Mucosa of rectum (tissue), 2 donors: ENCODE results near the gene VAV2.

Experiments
- H3K27ac ChIP-seq, 2 donors: one replicate each; pipeline ENCODE4 v1.7.0; 2013; ENCODE audit warnings: inconsistent platforms in 2 of 2, low read depth in 2 of 2, low read length in 2 of 2
- H3K27me3 ChIP-seq, 2 donors: one replicate each; pipeline ENCODE4 v1.7.0; 2013; ENCODE audit warnings: low read length in 2 of 2; ENCODE audit not compliant: control insufficient read depth in 2 of 2, insufficient read depth in 2 of 2
- H3K36me3 ChIP-seq, 2 donors: one replicate each; pipeline ENCODE4 v1.7.0; 2013; ENCODE audit warnings: low read length in 2 of 2; ENCODE audit not compliant: control insufficient read depth in 2 of 2, insufficient read depth in 2 of 2
- H3K4me1 ChIP-seq, 2 donors: one replicate each; pipeline ENCODE4 v1.7.0; 2013; ENCODE audit warnings: low read length in 2 of 2, mild to moderate bottlenecking in 1 of 2; ENCODE audit not compliant: control insufficient read depth in 2 of 2, insufficient read depth in 2 of 2
- H3K4me3 ChIP-seq, 2 donors: one replicate each; pipeline ENCODE4 v1.7.0; 2013; ENCODE audit warnings: low read length in 2 of 2
- H3K9ac ChIP-seq, 2 donors: one replicate each; pipeline ENCODE4 v1.7.0; 2013; ENCODE audit warnings: low read length in 2 of 2, low read depth in 1 of 2, mild to moderate bottlenecking in 1 of 2
- H3K9me3 ChIP-seq, 2 donors: one replicate each; pipeline ENCODE4 v1.7.0; 2013; ENCODE audit warnings: low read length in 2 of 2; ENCODE audit not compliant: control insufficient read depth in 2 of 2
- donor health status: healthy.
- donor health status: Normal muscosa, but diverticular disease.

VAV2 gene

DNA sequence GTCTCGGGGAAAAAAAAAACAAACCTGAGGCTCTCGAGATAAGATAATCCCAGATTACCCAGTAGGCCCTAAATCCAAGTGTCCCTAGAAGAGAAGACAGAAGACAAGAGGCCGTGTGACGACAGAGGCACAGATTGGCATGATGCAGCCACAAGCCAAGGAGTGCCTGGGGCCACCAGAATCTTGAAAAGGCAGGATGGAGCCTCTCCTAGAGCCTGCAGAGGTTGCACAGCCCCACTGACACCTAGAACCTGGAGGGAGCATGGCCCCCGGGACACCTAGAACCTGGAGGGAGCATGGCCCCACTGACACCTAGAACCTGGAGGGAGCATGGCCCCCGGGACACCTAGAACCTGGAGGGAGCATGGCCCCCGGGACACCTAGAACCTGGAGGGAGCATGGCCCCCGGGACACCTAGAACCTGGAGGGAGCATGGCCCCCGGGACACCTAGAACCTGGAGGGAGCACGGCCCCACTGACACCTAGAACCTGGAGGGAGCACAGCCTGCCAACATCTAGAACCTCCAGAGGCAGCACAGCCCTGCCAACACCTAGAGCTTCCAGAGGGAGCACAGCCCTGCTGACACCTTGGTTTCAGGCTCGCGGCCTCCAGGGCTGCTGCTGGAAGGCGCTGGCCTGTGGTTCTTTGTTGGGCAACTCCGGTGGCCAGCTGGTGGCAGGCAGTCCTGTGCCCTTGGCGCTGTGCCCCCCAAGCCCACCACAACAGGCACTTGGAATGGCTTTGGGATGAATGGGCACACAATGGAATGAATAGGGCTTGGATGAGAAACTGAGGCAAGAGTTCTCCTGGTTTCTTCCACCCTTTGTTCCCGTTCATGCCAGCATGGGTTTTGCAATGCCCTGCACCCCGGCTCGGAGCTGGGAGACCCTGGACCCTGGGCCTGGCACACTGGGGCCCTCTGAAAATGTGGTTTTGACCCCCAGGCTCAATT lies 39.2 kb downstream of the VAV2 start:
- Histone ChIP-seq H3K27ac (no peak overlapping the region), H3K4me1 (peaks cover 2 to 23% of the 10 kb centered on the region in 2 donors), H3K9ac (no peak overlapping the region)

DNA sequence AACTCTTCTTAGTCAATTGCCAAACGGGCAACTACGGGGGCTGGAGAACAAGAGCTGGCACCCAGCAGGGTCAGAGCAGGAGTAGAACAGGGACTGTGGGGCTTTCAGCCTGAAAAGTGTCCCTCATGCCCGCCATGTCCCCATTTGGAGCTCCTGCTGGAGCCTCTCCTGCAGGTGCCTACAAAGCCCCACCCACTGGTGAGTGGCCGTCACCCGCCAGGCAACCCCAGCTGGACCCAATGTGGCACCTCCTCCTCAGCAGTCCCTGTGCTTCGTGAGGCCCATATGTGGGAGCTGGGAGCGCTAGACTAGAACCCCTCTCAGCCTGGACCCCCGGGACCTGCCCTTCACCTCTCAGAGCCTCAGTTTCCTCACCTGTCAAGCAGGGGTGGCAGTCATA lies 40.9 kb downstream of the VAV2 start:
- Histone ChIP-seq H3K36me3 (no peaks in the 10 kb centered on the region), H3K4me3 (no peak overlapping the region), H3K4me1 (peaks cover 2 to 14% of the 10 kb centered on the region in 2 donors), H3K27me3 (no peaks in the 10 kb centered on the region), H3K27ac (no peak overlapping the region), H3K9ac (no peak overlapping the region), H3K9me3 (no peaks in the 10 kb centered on the region)

More for the DNA sequence above, 39.2 kb downstream of the VAV2 start:
- Histone ChIP-seq H3K27me3 (no peaks in the 10 kb centered on the region), H3K36me3 (no peaks in the 10 kb centered on the region), H3K4me3 (no peak overlapping the region), H3K9me3 (no peaks in the 10 kb centered on the region)

DNA sequence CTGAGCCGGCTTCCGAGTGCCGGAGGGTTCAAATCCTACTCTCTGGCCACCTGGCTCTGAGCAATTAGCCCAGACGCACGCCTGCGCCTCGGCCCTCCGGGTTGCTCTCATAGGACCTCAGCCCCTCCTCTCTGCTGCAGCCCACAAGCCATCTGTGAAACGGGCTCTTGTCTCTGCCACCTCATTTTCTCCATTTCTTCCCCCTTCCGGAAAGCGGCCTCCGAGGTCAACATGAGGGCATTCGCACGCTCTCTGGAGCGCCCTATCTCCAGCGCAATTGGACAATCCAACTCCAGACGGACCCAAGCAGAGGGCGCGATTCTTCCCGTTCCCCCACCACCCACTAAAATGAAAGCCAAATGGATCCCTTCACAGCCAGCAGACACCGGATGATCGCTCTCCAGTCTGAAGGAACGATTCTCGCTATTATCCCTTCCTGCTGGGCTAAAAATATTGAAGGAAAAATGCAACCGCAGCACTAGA lies 41.5 kb downstream of the VAV2 start:
- no peaks in the 10 kb centered on the region for H3K9me3 ChIP-seq
- peaks cover 2 to 10% of the 10 kb centered on the region in 2 donors for H3K4me1 ChIP-seq
- H3K36me3 ChIP-seq: no peaks in the 10 kb centered on the region
- H3K27me3 ChIP-seq: no peaks in the 10 kb centered on the region
- H3K4me3 ChIP-seq: no peak overlapping the region
- H3K9ac ChIP-seq: no peak overlapping the region
- H3K27ac ChIP-seq: no peak overlapping the region

DNA sequence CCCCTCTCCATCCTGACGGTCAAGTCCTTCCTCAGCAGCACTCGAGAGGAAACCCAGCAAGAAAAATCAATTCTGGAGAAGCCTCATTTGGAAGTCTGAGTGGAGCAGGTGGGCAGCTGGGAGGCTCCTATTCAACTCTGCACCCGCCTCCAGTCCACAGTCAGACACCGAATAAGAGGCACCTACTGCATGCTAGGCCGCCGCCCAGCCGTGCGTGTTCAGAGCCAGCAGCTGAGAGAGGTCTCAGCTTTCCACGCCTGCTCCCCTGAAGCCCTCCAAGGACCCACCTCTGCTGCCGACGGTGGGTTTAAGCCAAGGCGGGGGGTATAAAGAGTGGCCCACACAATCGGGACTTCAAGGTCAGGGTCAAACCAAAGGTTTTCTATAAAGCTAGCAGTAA lies 41.9 kb downstream of the VAV2 start:
- H3K27ac ChIP-seq: peak overlapping the region in 1 of 2 donors; percentile 4
- peaks cover 2 to 10% of the 10 kb centered on the region in 2 donors for H3K4me1 ChIP-seq
- H3K9me3 ChIP-seq: no peaks in the 10 kb centered on the region
- no peak overlapping the region for H3K9ac ChIP-seq
- no peaks in the 10 kb centered on the region for H3K27me3 ChIP-seq
- no peaks in the 10 kb centered on the region for H3K36me3 ChIP-seq
- H3K4me3 ChIP-seq: no peak overlapping the region

DNA sequence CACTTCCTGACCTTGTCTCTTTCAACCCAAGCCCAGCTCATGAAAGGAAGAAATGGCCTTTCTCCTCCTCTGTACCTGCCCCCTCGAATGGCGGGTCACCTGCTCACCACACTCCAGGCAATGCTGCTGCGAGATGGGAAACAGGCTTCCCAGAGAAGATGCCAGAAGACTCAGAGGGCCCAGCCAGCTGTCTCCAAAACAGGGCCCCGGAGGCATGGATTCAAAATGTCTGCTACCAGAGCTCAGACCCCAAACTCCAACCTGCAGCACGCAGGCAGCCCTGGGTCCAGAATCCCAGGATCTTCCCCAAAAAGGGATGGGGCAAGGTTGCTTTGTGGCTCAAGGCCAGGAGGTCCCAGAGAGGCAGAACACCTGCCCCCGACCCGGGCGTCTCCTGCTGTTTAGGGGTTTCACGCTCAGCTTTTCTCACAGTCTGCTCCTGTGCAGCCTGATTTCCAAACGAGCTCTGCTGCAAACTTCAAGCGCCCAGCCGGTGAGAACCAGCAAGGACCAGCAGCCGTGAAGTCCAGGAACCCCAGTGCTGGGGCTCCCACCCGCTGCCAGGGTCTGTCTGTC lies 42.5 kb downstream of the VAV2 start:
- Histone ChIP-seq H3K9ac (no peak overlapping the region), H3K27me3 (no peaks in the 10 kb centered on the region), H3K36me3 (no peaks in the 10 kb centered on the region), H3K4me3 (no peak overlapping the region), H3K4me1 (peaks cover 0 to 5% of the 10 kb centered on the region in 2 donors), H3K27ac (no peak overlapping the region), H3K9me3 (no peaks in the 10 kb centered on the region)

GRCh38 chr9:133948561-133949485 lies 43.3 kb downstream of the VAV2 start:
- H3K27ac ChIP-seq: no peak overlapping the region
- no peaks in the 10 kb centered on the region for H3K9me3 ChIP-seq
- no peaks in the 10 kb centered on the region for H3K27me3 ChIP-seq
- peaks cover 0 to 4% of the 10 kb centered on the region in 2 donors for H3K4me1 ChIP-seq
- H3K9ac ChIP-seq: no peak overlapping the region
- no peak overlapping the region for H3K4me3 ChIP-seq
- no peaks in the 10 kb centered on the region for H3K36me3 ChIP-seq

- Histone ChIP-seq H3K27ac (no peak overlapping the region), H3K9ac (no peak overlapping the region)
These were observed 44.0 kb downstream of the VAV2 start for GRCh38 chr9:133948131-133948530.

GRCh38 chr9:133946840-133947486 lies 45.2 kb downstream of the VAV2 start:
- Histone ChIP-seq H3K4me1 (peaks cover 0 to 4% of the 10 kb centered on the region in 2 donors), H3K27me3 (no peaks in the 10 kb centered on the region), H3K4me3 (no peak overlapping the region), H3K27ac (no peak overlapping the region), H3K9me3 (no peaks in the 10 kb centered on the region), H3K9ac (no peak overlapping the region), H3K36me3 (no peaks in the 10 kb centered on the region)

More at GRCh38 chr9:133948131-133948530, 44.0 kb downstream of the VAV2 start:
- Histone ChIP-seq H3K36me3 (no peaks in the 10 kb centered on the region), H3K4me3 (no peak overlapping the region), H3K9me3 (no peaks in the 10 kb centered on the region), H3K27me3 (no peaks in the 10 kb centered on the region), H3K4me1 (peaks cover 0 to 4% of the 10 kb centered on the region in 2 donors)

DNA sequence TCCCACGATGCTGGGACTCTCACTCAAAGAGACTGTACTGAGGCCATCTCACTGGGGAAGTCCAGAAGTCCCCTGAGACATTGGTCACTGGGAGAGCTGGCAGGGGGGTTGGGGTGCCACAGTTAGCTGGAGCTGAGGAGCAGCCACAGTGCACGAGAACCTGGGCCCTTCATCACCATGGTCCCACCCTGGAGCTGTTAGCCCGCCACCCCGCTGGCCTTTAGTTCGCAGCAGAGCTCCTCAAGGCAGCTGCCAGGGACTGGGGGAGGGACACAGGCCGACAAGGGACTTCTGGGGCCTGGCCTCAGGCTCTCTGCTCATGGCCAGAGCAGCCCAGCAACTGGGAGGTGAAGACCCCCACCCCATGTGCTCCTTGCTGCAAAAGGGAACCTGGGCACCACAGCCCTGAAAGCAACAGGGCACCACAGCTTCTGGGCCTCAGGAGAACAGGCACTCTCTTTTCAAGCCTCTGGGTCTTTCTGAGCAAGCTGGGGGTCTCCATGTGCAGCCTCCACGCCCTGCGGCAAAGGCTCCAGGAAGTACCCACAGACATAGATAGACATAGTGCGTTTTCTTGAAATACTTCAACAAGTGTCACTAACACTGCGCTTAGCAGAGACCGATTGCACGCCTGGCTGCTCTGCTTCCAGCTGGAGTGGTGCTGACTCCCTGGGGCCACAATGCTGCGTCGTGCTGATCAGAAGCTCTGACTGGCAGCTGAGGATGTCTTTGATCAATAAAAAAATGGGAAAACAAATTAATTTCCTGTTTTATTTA lies 46.0 kb downstream of the VAV2 start:
- H3K9ac ChIP-seq: no peak overlapping the region
- no peaks in the 10 kb centered on the region for H3K27me3 ChIP-seq
- no peaks in the 10 kb centered on the region for H3K4me1 ChIP-seq
- no peak overlapping the region for H3K4me3 ChIP-seq
- H3K9me3 ChIP-seq: no peaks in the 10 kb centered on the region
- no peak overlapping the region for H3K27ac ChIP-seq
- no peaks in the 10 kb centered on the region for H3K36me3 ChIP-seq
